Medulla oblongata (tissue), 1 donor: ENCODE data around the gene ATP9A.

ENCODE experiments used
- DNase-seq: peaks from one replicate; pipeline ENCODE4 v3.0.0-alpha.2; 2015; ENCODE audit errors: extremely low spot score

Gene ATP9A

DNA sequence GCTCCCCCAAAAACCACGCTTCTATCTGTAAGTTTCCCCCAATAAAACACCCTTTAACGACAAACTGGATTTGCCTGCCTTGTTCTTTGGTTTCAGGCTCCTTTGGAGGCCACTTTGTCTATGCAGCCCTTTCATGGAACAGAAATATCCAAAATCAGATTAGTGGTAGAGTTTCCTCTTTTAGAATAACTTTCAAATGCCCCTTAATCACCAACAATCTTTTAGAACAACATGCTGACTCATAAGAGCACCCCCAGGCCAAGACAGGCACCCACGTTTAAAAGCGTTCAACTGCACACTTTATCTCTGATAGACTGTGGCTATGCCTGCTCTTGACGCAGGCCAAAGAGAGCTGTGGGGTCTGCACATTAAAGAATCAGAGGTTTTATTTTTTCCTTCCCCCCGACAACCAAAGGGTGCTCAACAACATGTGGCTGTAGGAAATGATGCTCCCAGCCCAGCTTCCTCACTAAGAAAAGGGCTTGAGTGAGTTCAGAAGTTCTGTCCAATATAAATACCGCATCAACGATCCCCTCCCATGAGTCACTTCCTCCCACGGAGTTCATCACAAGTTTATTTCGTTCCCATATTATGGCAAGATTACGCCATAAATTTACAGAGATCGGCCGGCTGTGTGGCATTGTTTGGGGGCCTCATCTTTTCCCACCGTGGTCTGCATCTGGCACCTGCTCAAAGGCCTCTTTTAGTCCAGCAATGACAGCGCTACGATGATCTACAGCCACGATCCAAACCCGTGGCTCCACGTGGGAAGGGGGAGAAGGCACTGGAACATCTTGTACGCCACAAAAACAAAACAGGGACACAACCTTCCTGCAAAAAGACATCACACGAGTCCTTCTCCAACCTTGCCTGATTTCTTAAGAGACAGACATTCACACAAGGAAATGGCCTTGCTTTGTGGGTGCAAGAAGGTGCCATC lies 136.9 kb downstream of the ATP9A start:
- peak; percentile 30 for DNase-seq

DNA sequence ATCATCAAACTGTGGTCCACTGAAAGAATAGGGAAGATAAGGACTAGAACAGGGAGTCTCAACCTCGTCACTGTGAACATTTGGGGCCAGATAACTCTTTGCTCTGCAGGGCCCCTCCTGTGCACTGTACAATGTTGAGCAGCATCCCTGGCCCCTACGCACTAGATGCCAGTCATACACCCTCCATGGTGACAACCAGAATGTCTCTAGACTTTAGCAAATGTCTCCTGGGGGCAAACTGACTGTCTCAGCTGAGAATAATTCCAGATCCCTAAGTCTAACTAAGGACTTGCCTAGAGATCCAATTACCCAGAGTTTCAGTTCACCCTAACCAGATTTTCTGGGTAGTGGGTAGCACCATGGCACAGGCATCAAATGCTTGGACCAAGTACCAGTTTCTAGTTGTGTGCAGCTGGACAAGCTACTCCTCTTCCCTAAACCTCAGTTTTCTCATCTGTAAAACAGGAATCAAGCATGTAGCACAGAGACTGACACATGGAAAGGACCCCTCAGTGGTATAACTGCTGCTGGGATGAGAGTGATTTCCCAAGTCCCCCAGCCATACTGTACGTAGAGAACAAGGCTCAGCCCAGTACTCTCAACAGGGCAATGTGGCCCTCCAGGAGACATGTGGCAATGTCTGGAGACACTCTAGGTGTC lies 138.7 kb downstream of the ATP9A start:
- DNase-seq, result no peak

DNA sequence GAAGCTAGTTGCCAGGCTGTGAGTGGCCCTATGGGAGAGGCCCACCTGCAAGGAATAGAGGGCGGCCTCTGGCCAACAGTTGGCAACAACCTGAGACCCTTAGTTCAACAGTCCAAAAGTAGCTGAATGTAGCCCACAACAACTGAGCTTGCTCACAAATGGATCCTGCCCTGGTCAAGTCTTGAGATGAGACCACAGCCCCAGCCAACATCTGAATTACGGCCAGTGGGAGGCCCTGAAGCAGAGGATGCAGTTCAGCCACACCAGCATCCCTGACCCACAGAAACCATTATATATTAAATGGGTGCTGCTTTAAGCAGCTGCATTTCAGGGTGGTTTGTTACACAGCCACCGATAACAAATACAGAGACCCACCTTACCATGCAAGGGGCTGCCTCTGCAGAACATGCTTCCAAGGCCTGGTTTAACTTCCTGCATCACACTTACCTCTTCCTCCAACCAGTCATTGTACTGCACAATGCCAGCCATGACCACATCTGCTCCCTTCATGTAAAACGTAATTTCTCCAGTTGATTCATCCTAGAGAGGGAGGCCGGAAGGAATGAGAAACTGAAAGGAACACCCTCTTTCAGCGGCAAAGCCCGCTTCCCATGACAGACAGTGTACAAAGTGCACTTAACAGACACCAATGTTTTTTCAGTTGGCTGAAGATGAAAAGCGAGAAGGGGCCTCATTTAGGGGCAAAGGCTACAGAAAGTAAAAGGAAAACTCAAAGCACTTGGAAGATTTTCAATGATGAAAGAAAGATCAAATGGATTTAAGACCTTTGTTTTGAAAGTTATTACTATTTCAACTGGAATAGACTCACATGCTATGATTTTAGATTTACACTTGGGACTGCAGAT lies 139.4 kb downstream of the ATP9A start:
- no peak for DNase-seq

DNA sequence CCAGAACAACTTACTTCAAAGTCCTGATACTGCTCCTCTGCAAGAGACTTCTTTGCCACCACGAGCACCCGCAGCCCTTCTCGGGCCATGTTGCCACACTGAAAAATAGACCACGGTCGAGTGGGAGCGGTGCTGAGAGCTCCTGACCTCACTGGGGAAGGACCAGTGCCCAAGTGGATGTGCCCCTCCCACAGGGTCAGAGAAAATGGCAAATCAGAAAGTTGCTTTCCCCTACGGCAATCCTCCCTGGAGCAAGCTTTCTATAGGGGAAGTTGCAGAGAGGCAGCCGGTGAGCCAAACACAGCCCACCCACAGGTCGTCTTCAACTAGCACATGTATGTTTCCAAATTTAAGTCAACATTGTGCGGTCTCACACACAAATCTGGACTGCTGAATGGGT lies 140.6 kb downstream of the ATP9A start:
- no peak for DNase-seq

DNA sequence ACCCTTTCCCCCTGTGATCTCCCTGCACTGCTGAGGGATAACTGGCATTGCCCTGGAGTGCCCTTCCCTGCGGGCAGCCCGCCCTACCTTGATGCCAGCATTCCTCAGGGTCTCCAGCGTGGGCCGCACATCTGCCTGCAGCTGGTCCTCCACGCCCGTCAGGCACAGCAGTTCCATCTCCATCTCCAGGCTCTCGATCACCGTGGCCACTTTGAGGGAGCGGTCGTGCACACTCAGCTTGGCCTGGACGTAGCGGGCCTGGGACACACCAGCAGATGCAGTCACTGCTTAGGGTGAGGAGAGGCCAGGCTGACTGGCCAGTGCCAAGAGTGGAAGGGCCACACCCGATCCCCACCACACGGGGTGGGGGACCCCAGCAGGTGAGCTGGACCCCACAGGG lies 143.1 kb downstream of the ATP9A start:
- no peak for DNase-seq

DNA sequence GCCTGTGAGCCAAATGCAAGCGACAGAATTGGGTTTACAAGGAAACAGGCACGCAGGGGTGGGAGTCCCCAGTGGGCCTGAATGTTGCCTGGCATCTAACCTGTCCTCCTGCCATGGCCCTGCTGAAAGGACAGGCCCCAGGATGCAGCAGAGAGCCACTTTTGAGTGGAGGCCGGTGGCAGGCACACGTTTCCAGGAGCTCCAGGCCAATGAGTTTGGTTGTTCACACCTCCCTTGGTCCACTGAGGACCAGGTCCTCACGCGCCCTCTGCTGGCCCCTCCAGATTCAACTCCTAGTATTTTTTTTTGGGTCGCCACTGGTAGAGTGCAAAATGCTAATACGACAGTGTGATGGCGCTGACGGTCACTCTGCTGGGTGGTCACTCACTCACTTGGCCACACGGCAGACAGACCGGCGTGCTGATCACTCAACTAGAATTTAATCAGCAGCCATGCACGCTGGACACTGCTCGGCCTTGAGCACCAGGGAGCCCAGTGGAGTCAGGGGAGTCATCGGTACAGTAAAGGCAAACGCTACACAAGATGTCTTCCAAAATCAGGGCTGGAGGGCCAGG lies 143.9 kb downstream of the ATP9A start:
- peak; percentile 32 for DNase-seq

DNA sequence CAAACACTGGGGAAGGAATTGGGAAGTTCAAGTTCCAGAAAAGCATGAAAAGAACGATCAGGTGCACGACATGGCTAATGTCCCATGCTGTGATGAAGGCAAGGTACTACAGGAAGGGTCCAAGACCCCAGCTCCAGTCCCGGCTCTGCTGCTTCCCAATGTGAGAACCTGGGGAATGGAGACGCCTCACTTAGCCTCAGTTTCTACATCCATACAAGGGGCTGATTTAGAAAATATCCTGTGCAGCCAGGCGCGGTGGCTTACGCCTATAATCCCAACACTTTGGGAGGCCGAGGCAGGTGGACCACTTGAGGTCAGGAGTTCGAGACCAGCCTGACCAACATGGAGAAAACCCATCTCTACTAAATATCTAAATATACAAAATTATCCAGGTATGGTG lies 144.9 kb downstream of the ATP9A start:
- no peak for DNase-seq

DNA sequence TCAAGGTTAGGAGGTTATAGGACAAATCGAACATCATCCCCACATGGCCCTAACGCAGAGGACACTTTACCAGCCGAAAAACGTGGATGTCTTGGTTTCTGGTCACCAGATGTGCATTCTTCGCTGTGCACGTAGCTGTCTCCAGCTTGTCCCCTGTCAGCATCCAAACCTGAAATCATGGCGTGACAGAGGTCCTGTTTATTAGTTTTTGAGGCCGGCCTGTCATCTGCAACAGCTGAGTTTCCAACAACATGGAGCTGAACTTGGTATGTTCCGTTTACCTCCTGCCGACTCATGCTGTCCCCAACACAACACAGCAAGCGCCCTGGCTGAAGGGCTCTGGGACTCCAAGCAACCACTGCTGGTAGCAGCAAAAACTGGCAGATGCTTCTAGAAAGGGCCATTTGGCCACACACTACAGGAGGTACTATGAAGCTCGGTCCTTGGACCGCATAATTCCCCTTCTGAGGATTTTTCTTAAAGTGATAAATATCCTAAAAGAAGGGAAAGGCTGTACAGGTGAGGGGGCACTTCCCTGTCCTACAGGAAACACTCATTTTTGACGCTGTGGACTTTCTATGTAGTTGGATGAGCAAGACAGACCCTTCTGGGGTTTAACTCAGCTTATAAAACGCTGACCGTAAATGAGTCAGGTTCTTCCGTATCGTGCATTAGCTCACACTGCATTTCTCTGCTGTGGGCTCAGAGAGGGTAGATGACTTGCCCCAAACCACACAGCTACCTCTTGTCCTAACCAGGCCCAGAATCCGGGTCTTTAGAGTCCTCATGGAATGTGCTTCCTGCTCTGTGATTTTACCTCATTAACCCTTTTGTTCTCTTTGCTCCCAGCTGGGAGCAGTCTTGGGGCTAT lies 146.0 kb downstream of the ATP9A start:
- DNase-seq, result peak; percentile 35

DNA sequence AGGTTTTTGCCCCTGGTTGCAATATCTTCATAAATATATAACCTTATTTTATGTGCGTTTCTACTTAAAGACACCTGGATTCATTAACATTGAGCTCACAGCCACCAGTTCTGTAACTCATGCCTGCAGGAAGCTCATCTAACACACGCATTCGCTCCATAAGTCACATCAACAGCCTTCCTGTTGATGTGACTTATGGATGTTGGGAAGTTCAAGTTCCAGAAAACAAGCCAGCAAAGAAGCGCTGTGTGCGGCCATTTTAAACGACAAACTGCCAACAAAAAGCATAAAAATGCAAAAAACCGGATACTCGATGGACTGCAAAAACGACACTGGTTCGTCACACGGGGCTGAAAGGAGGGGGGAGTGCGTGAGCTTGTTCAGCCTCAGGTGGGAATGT lies 147.8 kb downstream of the ATP9A start:
- DNase-seq, result no peak

DNA sequence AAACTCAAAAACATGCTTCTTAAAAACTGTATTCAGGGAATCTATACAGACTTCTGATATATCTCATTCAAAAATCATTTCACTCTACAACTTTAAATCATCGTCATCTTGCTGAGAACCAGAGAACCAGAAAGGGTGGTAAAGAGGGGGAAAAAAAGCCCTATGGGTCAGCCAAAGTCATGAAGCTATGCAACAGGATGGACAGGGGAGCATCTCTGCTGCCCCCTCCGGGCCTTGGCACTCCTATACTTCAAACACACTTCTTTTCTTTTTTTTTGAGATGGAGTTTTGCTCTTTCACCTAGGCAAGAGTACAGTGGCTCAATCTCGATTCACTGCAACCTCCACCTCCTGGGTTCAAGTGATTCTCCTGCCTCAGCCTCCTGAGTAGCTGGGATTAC lies 152.1 kb downstream of the ATP9A start:
- DNase-seq, result no peak

DNA sequence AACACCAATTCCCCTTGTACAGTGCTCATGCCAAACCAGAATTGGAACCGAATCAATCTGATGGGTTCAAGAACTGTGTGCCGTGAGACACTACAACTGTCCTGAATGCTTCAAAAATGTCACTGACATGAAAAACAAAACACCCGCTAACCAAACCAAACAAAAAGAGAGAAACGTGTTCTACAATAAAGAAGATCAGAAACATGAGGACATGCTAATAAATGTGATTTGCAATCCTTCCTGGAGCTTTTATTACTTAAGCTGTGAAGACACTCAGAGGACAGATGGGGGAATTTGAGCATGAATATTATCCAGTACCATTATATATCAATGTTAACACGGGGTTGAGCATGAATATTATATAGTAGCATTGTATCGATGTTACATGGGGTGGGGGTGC lies 153.5 kb downstream of the ATP9A start:
- DNase-seq, result no peak

DNA sequence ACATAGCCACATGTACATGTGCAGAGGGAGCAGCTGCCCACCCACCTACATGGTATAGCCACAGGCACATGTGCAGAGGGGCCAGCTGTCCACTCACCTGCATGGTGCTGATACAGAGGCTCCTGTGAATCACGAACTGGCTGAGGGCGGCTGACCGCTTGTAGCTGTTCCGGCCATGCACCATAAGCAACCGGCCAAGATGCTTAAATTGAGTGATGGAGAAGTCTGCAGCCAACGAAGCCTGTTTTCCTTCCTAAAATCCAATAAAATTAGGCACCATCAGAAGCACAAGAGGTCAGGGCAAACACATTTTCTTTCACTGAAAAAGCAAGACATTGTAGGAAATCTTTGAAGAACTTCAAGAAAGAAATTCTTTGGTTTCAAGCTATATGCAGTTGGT lies 154.6 kb downstream of the ATP9A start:
- no peak for DNase-seq

DNA sequence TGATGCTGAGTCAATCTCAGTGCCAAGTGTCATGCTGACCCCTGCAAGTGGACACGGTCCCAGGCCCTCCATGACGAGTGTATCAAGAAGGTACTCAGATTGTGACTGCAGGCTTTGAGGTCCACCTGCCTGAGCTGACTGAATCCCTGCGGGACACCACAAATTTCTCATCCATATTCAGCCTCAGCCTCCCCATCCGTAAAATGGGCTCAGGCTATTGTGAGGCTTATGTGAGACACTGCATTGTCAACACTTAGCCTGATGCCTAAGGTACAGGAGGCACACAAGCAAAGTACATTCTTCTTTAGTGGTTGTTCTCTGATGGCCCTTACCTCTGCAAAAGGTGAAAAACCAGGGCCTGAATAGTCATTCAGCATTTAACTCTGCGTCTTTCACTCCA lies 155.3 kb downstream of the ATP9A start:
- no peak for DNase-seq

DNA sequence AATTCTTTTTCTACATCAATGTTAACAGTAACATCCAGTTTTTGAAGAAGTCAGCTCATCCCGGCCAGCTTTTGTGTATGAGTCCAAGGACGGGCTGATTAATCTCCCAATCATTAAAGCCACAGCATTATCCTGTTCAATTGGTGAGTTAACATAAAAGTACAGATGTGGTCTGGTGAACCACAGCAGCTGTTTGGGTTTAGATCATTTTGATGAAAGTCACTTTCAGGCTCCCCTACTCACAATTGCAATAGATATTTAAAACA lies 156.6 kb downstream of the ATP9A start:
- no peak for DNase-seq

DNA sequence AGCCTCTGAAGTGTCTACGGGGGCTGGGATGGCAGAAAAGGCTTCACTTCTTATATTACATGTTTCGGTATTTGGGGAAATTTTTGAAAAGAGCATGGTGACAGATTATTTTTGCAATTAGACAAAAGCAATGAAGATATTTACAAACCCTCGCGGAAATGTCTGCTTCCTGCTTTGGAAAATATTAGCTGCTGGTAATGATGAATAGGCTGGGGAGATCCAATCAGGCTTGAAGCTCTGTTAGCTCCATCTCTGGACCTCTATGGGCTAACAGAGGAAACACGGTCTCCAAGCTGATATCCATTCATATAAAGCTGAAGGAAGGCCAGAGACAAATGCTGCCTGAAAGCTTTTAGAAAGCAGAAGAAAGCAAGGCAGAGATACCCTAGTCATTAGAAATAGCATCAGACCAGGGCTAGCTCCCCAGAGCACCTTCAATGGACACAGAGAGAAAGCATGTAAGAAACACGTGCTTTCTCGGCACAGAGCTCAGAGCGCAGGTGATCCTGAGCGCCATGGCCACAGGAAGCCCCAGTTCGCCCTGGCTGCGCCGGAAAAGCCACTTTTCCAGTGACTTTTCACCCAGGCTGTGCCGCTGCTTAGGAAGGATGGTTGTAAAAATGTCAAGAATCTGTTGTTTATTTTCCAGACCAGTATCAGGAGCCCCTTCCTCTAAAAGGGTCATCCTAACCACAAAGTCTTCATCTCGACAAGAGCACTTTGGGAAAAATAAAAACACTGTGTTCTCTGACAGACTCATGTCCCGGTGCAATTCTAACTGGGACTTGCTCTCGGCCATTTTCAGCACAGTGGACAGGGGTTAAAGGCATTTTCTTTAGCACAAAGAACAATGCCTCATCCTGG lies 157.2 kb downstream of the ATP9A start:
- no peak for DNase-seq

DNA sequence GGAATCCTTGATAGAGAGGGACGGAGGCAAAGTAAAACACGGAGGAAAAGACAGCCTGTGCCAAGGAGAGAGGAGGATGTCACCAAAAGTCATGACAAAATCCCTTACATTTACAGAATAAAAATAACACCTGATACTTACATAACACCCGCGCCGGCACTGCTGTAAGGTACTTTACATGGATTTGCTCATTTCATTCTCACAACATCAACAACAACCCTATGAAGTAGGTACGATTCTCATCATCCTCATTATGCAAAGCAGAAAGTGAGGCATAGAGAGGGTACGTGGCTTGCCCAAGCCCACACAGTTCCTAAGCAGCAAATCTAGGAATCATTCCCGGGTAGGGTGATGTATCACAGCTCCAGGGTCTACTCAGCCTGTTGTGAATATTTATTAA lies 158.1 kb downstream of the ATP9A start:
- DNase-seq, result no peak

DNA sequence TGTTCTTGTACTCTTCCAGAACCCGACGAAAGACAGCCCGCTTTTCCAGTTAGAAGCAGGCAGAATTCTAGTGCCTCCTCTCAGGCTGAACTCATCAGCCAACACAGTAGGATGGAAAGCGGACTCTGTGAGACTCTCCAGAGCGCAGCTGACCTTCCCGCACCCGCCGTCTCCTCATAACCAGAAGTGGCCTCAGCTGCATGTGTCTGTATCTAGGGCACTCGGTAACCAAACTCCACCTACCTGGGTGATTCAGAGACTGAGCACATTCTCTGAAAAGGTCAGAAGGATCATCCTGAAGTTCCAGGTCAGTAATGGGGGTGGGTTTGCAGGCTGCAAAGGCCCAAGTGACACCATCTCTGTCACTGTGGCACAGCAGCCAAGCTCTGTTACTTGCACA lies 158.9 kb downstream of the ATP9A start:
- no peak for DNase-seq

DNA sequence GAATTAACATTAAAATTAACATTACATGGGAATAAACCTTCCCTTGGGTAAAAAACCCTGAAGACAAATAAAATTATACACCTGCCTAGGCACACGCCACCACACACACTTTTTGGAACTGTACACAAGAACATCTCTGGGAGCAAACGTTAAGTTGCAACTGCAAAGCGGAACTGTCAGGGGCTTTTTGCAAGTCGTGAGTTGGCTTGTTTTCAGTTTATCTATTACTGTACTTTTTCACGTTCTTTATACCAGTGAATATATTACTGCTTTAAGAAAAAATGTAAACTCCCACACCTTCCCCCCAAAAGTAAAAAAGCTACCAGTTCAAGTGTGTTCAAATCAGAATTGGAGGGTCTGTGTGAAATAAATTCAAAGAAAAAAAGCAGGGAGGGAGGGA lies 160.1 kb downstream of the ATP9A start:
- DNase-seq, result no peak

DNA sequence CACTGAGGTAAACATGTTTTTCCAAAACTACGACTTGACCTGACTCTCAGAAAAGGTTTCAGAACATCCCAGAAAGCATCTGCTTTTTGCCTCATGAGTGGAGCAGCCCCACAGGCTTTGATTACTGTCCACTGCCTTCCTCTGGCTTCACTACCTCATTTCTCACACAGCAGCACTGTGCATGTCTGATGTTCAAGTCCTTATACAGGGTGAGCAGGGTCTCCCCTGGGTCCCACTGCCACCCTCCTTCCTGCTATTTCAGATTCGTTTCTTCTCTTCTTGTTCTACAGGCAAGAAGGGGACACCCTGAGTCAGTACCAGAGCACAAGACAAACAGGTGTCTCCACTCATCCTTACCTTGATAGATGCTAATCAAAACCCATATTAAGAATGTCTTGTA lies 161.0 kb downstream of the ATP9A start:
- DNase-seq, result no peak

DNA sequence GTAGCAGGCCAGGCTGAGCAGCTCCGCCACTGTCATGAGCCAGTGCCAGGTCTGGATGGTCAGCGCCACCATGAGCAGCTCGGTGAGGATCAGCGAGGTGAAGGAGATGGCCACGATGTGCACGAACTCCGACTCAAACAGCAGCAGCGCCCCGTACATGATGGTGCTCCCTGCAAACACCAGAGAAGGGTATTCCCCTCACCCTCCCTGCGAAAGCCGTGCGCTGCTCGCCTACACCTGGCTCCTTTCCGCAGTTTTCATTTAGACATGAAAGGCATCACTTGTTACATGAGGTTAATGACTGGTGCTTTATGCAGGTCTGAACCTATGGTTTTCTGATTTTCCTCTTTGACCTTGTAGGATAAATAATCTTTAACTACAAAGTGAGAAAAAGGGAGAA lies 163.3 kb downstream of the ATP9A start:
- no peak for DNase-seq
